Activated CD8-positive, alpha-beta memory T cell treated with anti-CD3 and anti-CD28 coated beads, Interleukin-2, amount 10 ng/mL, durations not matched to agents 7 days and 5 days (primary cell): Measurements from ENCODE around the gene TRAPPC11. TPM values are rescaled to one million over a fixed set of nuclear protein-coding genes. Genes with fewer than 3 reads are reported as not detected.

ENCODE experiments used
- ATAC-seq: fragments of 150-1000 bp; cut with Tn5 transposase; one replicate; pipeline ENCODE4 v1.10.0; 2021; ENCODE audit warnings: moderate library complexity
- CTCF ChIA-PET: fragments of 350-600 bp; sonication (Branson Sonifier 250); formaldehyde crosslinking; loops from one replicate; lab custom pipeline; 2021; ENCODE audit warnings: antibody characterized with exemption; lab: Charles Lee
- DNase-seq: peaks from one replicate; pipeline ENCODE4 v3.0.0-alpha.2; 2020
- H3K27ac Mint-ChIP-seq: one replicate; pipeline ENCODE4 v1.8.0; 2021; ENCODE audit warnings: mild to moderate bottlenecking, mixed read lengths
- H3K27me3 Mint-ChIP-seq: one replicate; pipeline ENCODE4 v1.8.0; 2021; ENCODE audit warnings: mixed read lengths
- H3K36me3 Mint-ChIP-seq: one replicate; pipeline ENCODE4 v1.8.0; 2021; ENCODE audit warnings: mild to moderate bottlenecking, mixed read lengths
- H3K4me1 Mint-ChIP-seq: one replicate; pipeline ENCODE4 v1.8.0; 2021; ENCODE audit warnings: mixed read lengths
- H3K4me3 Mint-ChIP-seq: one replicate; pipeline ENCODE4 v1.8.0; 2021; ENCODE audit warnings: mild to moderate bottlenecking, moderate library complexity, mixed read lengths
- H3K9me3 Mint-ChIP-seq: one replicate; pipeline ENCODE4 v1.8.0; 2022; ENCODE audit warnings: low read depth, mixed read lengths
- total RNA-seq, 2 experiments: library from RNA; stranded (reverse); gene quantifications; one replicate each; pipeline ENCODE4 v1.2.3, GENCODE V29; 2021

TRAPPC11 gene
- total RNA-seq, 2 experiments from 2014 or later = 30.3 to 34.6 TPM

GRCh38 chr4:183658362-183659028, 598 bp upstream of the TRAPPC11 start:
- CTCF ChIA-PET = interaction anchor here (1.5 kb wide), 1 partner anchor 154 kb away, joined by 5 read pairs; the partner anchor contains the start of gene ING2
- peaks cover 14% of the 10 kb centered on the region for H3K36me3 Mint-ChIP-seq
- no peaks in the 10 kb centered on the region for H3K9me3 Mint-ChIP-seq
- H3K27ac Mint-ChIP-seq = peak overlapping the region; percentile 96
- H3K4me3 Mint-ChIP-seq = peak overlapping the region; percentile 84
- ATAC-seq (no peak), DNase-seq (peak; percentile 44)
- peaks cover 35% of the 10 kb centered on the region for H3K4me1 Mint-ChIP-seq
- no peaks in the 10 kb centered on the region for H3K27me3 Mint-ChIP-seq

GRCh38 chr4:183659872-183660242, 764 bp downstream of the TRAPPC11 start:
- Mint-ChIP-seq H3K4me3 (peak overlapping the region; percentile 84), H3K36me3 (peaks cover 14% of the 10 kb centered on the region), H3K27ac (peak overlapping the region; percentile 92), H3K27me3 (no peaks in the 10 kb centered on the region), H3K4me1 (peaks cover 36% of the 10 kb centered on the region), H3K9me3 (no peaks in the 10 kb centered on the region)
- DNase-seq = no peak
- CTCF ChIA-PET = interaction anchor here (0.7 to 1.0 kb wide), 2 partner anchors 13 to 212 kb away, joined by 3 read pairs; no protein-coding TSS in a partner anchor
- ATAC-seq = no peak

- H3K36me3 Mint-ChIP-seq = peaks cover 30% of the 10 kb centered on the region
- DNase-seq (no peak), ATAC-seq (no peak)
- no peak overlapping the region for H3K4me3 Mint-ChIP-seq
- H3K4me1 Mint-ChIP-seq = peaks cover 2% of the 10 kb centered on the region
- CTCF ChIA-PET = no interaction called here
- H3K9me3 Mint-ChIP-seq = no peaks in the 10 kb centered on the region
- H3K27me3 Mint-ChIP-seq = no peaks in the 10 kb centered on the region
- no peak overlapping the region for H3K27ac Mint-ChIP-seq
These were observed 7.0 kb downstream of the TRAPPC11 start for GRCh38 chr4:183666088-183666487.

- CTCF ChIA-PET = no interaction called here
- no peaks in the 10 kb centered on the region for H3K9me3 Mint-ChIP-seq
- no peak overlapping the region for H3K27ac Mint-ChIP-seq
- no peaks in the 10 kb centered on the region for H3K4me1 Mint-ChIP-seq
- H3K4me3 Mint-ChIP-seq = no peak overlapping the region
- ATAC-seq (no peak), DNase-seq (no peak)
- H3K27me3 Mint-ChIP-seq = no peaks in the 10 kb centered on the region
- peaks cover 34% of the 10 kb centered on the region for H3K36me3 Mint-ChIP-seq
These were observed 11.2 kb downstream of the TRAPPC11 start for GRCh38 chr4:183670251-183670650.

GRCh38 chr4:183670960-183671555, 12.0 kb downstream of the TRAPPC11 start:
- no peaks in the 10 kb centered on the region for H3K27me3 Mint-ChIP-seq
- H3K9me3 Mint-ChIP-seq = no peaks in the 10 kb centered on the region
- H3K4me3 Mint-ChIP-seq = no peak overlapping the region
- no peak for DNase-seq
- no peaks in the 10 kb centered on the region for H3K4me1 Mint-ChIP-seq
- H3K27ac Mint-ChIP-seq = no peak overlapping the region
- peaks cover 32% of the 10 kb centered on the region for H3K36me3 Mint-ChIP-seq
- ATAC-seq = no peak
- CTCF ChIA-PET = interaction anchor here (0.8 kb wide), 1 partner anchor 24 kb away, joined by 3 read pairs; no protein-coding TSS in a partner anchor

- no peak overlapping the region for H3K27ac Mint-ChIP-seq
- H3K4me1 Mint-ChIP-seq = peaks cover 2% of the 10 kb centered on the region
- no peak overlapping the region for H3K4me3 Mint-ChIP-seq
- DNase-seq (no peak), ATAC-seq (no peak)
- no peaks in the 10 kb centered on the region for H3K27me3 Mint-ChIP-seq
- CTCF ChIA-PET = no interaction called here
- H3K9me3 Mint-ChIP-seq = no peaks in the 10 kb centered on the region
- peaks cover 31% of the 10 kb centered on the region for H3K36me3 Mint-ChIP-seq
These were observed 15.1 kb downstream of the TRAPPC11 start for GRCh38 chr4:183674153-183674552.

GRCh38 chr4:183675625-183676024, 16.5 kb downstream of the TRAPPC11 start:
- peaks cover 28% of the 10 kb centered on the region for H3K36me3 Mint-ChIP-seq
- no peaks in the 10 kb centered on the region for H3K27me3 Mint-ChIP-seq
- H3K4me1 Mint-ChIP-seq = peaks cover 2% of the 10 kb centered on the region
- CTCF ChIA-PET = no interaction called here
- DNase-seq = no peak
- H3K9me3 Mint-ChIP-seq = no peaks in the 10 kb centered on the region
- no peak overlapping the region for H3K27ac Mint-ChIP-seq
- no peak overlapping the region for H3K4me3 Mint-ChIP-seq
- ATAC-seq = no peak

GRCh38 chr4:183681119-183681518, 22.0 kb downstream of the TRAPPC11 start:
- H3K36me3 Mint-ChIP-seq = peaks cover 29% of the 10 kb centered on the region
- H3K27me3 Mint-ChIP-seq = no peaks in the 10 kb centered on the region
- no peak overlapping the region for H3K27ac Mint-ChIP-seq
- ATAC-seq (no peak), DNase-seq (no peak)
- CTCF ChIA-PET = interaction anchor here (1.1 kb wide), 1 partner anchor 81 kb away, joined by 3 read pairs; no protein-coding TSS in a partner anchor
- H3K9me3 Mint-ChIP-seq = no peaks in the 10 kb centered on the region
- H3K4me3 Mint-ChIP-seq = no peak overlapping the region
- peaks cover 2% of the 10 kb centered on the region for H3K4me1 Mint-ChIP-seq

GRCh38 chr4:183686461-183686860, 27.4 kb downstream of the TRAPPC11 start:
- H3K9me3 Mint-ChIP-seq = no peaks in the 10 kb centered on the region
- no peak overlapping the region for H3K4me3 Mint-ChIP-seq
- DNase-seq (no peak), ATAC-seq (no peak)
- H3K27ac Mint-ChIP-seq = no peak overlapping the region
- H3K27me3 Mint-ChIP-seq = no peaks in the 10 kb centered on the region
- H3K36me3 Mint-ChIP-seq = peaks cover 30% of the 10 kb centered on the region
- H3K4me1 Mint-ChIP-seq = peaks cover 3% of the 10 kb centered on the region
- CTCF ChIA-PET = interaction anchor here (1.3 kb wide), 1 partner anchor 35 kb away, joined by 3 read pairs; no protein-coding TSS in a partner anchor

- no peak for ATAC-seq
- Mint-ChIP-seq H3K27ac (no peak overlapping the region), H3K4me1 (peaks cover 3% of the 10 kb centered on the region), H3K4me3 (no peak overlapping the region), H3K27me3 (no peaks in the 10 kb centered on the region), H3K9me3 (no peaks in the 10 kb centered on the region), H3K36me3 (peaks cover 30% of the 10 kb centered on the region)
- no peak for DNase-seq
- CTCF ChIA-PET = no interaction called here
These were observed 29.1 kb downstream of the TRAPPC11 start for GRCh38 chr4:183688216-183688615.

GRCh38 chr4:183691006-183691405, 31.9 kb downstream of the TRAPPC11 start:
- peaks cover 33% of the 10 kb centered on the region for H3K36me3 Mint-ChIP-seq
- H3K9me3 Mint-ChIP-seq = no peaks in the 10 kb centered on the region
- ATAC-seq (no peak), DNase-seq (no peak)
- CTCF ChIA-PET = no interaction called here
- H3K27me3 Mint-ChIP-seq = no peaks in the 10 kb centered on the region
- peaks cover 3% of the 10 kb centered on the region for H3K4me1 Mint-ChIP-seq
- no peak overlapping the region for H3K4me3 Mint-ChIP-seq
- H3K27ac Mint-ChIP-seq = peak overlapping the region; percentile 29

GRCh38 chr4:183691897-183692296, 32.8 kb downstream of the TRAPPC11 start:
- Mint-ChIP-seq H3K36me3 (peaks cover 36% of the 10 kb centered on the region), H3K27me3 (no peaks in the 10 kb centered on the region), H3K9me3 (no peaks in the 10 kb centered on the region), H3K27ac (no peak overlapping the region), H3K4me3 (no peak overlapping the region), H3K4me1 (no peaks in the 10 kb centered on the region)
- ATAC-seq (no peak), DNase-seq (no peak)
- CTCF ChIA-PET = interaction anchor here (0.5 kb wide), 1 partner anchor 23 kb away, joined by 3 read pairs; no protein-coding TSS in a partner anchor

GRCh38 chr4:183698909-183699308, 39.8 kb downstream of the TRAPPC11 start:
- ATAC-seq = no peak
- Mint-ChIP-seq H3K4me1 (no peaks in the 10 kb centered on the region), H3K4me3 (no peak overlapping the region), H3K27me3 (no peaks in the 10 kb centered on the region), H3K9me3 (no peaks in the 10 kb centered on the region), H3K36me3 (peaks cover 63% of the 10 kb centered on the region), H3K27ac (no peak overlapping the region)
- DNase-seq = no peak
- CTCF ChIA-PET = interaction anchor here (0.7 kb wide), 1 partner anchor 16 kb away, joined by 4 read pairs; no protein-coding TSS in a partner anchor

- no peak for DNase-seq
- CTCF ChIA-PET = no interaction called here
- Mint-ChIP-seq H3K4me3 (no peak overlapping the region), H3K4me1 (no peaks in the 10 kb centered on the region), H3K36me3 (peaks cover 67% of the 10 kb centered on the region), H3K9me3 (no peaks in the 10 kb centered on the region), H3K27ac (no peak overlapping the region), H3K27me3 (no peaks in the 10 kb centered on the region)
- ATAC-seq = no peak
These were observed 41.3 kb downstream of the TRAPPC11 start for GRCh38 chr4:183700407-183700806.
